ENCODE results near the gene ADGRB2.

The ADGRB2 gene

GRCh38 chr1:31787786-31788137 lies 23.6 kb upstream of the ADGRB2 start:
- Histone ChIP-seq H3K4me3 (peak overlapping the region; percentile 82), H3K27ac (peak overlapping the region; percentile 66 to 82)
- DNase-seq (ENCODE audit: low spot score): no peak
- no peak for TF ChIP-seq CTCF (IDR thresholded peaks at IDR 0.05)

- Histone ChIP-seq H3K4me3 (no peak overlapping the region), H3K27ac (peak overlapping the region in 1 of 2 donors; percentile 82)
- DNase-seq (ENCODE audit: low spot score): no peak
- TF ChIP-seq CTCF (IDR thresholded peaks at IDR 0.05): no peak
Observed at GRCh38 chr1:31787261-31787660, 23.1 kb upstream of the ADGRB2 start.

GRCh38 chr1:31786366-31787060 lies 22.4 kb upstream of the ADGRB2 start:
- no peak for TF ChIP-seq CTCF (IDR thresholded peaks at IDR 0.05)
- DNase-seq (ENCODE audit: low spot score): no peak
- Histone ChIP-seq H3K4me3 (no peak overlapping the region), H3K27ac (no peak overlapping the region)

- Histone ChIP-seq H3K4me3 (no peak overlapping the region), H3K27ac (no peak overlapping the region)
- DNase-seq (ENCODE audit: low spot score): no peak
- no peak for TF ChIP-seq CTCF (IDR thresholded peaks at IDR 0.05)
Observed at GRCh38 chr1:31785947-31786290, 21.8 kb upstream of the ADGRB2 start.

- H3K27ac ChIP-seq: no peak overlapping the region
- TF ChIP-seq CTCF (IDR thresholded peaks at IDR 0.05): no peak
- no peak overlapping the region for H3K4me3 ChIP-seq
- DNase-seq (ENCODE audit: low spot score): peak; percentile 65
Observed at GRCh38 chr1:31785020-31785946, 21.1 kb upstream of the ADGRB2 start.

GRCh38 chr1:31784356-31785019 lies 20.3 kb upstream of the ADGRB2 start:
- no peak overlapping the region for H3K27ac ChIP-seq
- DNase-seq (ENCODE audit: low spot score): peak; percentile 64
- no peak overlapping the region for H3K4me3 ChIP-seq
- TF ChIP-seq CTCF (IDR thresholded peaks at IDR 0.05): no peak
